Neutrophil (primary cell): ENCODE data around the gene AKAP12.

Experiments used
- H3K27ac ChIP-seq: fragments of 200-600 bp; sonication (generic); 2 replicates; pipeline ENCODE4 v1.5.1; 2016; ENCODE audit warnings: mild to moderate bottlenecking, moderate library complexity
- H3K27me3 ChIP-seq: fragments of 200-600 bp; sonication (generic); 2 replicates; pipeline ENCODE4 v1.6.0; 2016; ENCODE audit warnings: mild to moderate bottlenecking
- H3K36me3 ChIP-seq: fragments of 200-600 bp; sonication (generic); 2 replicates; pipeline ENCODE4 v1.5.1; 2017
- H3K4me1 ChIP-seq, 2 experiments: fragments of 200-600 bp in 1 of 2; sonication (generic) in 1 of 2; 1 replicate in 1 of 2; 2 replicates in 1 of 2; pipeline versions ENCODE4 v1.5.1 to v1.6.1; 2013 to 2016; ENCODE audit warnings: low read depth in 1 of 2, low read length in 1 of 2, mild to moderate bottlenecking in 1 of 2, moderate library complexity in 1 of 2; ENCODE audit not compliant: control insufficient read depth in 1 of 2, insufficient read depth in 1 of 2
- H3K4me3 ChIP-seq, 2 experiments: fragments of 200-600 bp in 1 of 2; sonication (generic) in 1 of 2; 1 replicate in 1 of 2; 2 replicates in 1 of 2; pipeline ENCODE4 v1.5.1; 2013 to 2016; ENCODE audit warnings: low read depth in 1 of 2, low read length in 1 of 2, mild to moderate bottlenecking in 1 of 2, moderate library complexity in 1 of 2
- H3K9me3 ChIP-seq: fragments of 200-600 bp; sonication (generic); 2 replicates; pipeline ENCODE4 v1.5.1; 2016
- TF ChIP-seq, protein P1 (sequence below): fragments of 200-600 bp; sonication (generic); IDR thresholded peaks from 2 replicates; pipeline ENCODE4 v1.5.1; 2016; ENCODE audit warnings: antibody characterized with exemption

AKAP12 gene

DNA sequence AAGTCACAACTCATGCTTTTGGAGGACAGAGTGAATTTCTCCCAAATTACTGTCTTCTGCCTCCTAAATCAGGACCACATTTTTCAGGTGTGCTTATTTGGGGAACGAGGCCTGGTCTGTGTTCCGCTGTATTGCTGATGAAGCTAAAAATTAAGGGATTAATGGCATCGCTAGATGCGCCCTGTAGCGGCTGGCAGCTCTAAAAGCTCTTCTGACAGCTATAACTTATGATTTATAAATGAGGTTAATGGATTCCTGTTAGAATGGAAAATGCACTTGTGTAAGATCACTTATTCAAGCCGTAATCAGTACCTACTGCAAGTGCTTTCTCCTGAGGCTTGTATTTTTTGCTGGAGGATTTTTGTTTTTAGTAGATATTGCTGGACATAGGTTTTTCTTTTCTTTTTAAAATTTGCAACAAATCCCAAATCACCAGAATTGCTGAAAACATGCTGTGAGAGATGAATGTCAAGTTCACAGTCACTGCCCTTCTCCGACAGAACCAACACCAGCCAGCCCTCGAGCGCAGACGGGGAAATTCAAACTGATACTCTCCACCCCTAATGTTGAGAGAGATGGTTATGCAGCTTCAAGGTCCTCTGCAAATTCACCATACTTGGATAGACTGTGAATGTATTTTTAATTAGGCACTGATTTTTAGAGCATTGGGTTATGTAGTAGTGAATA lies 49.1 kb downstream of the AKAP12 start:
- Histone ChIP-seq H3K4me1 (no peaks in the 10 kb centered on the region), H3K27me3 (peaks cover 38% of the 10 kb centered on the region), H3K36me3 (no peaks in the 10 kb centered on the region), H3K27ac (no peak overlapping the region), H3K4me3 (no peak overlapping the region), H3K9me3 (no peaks in the 10 kb centered on the region)
- TF ChIP-seq, protein P1, sequence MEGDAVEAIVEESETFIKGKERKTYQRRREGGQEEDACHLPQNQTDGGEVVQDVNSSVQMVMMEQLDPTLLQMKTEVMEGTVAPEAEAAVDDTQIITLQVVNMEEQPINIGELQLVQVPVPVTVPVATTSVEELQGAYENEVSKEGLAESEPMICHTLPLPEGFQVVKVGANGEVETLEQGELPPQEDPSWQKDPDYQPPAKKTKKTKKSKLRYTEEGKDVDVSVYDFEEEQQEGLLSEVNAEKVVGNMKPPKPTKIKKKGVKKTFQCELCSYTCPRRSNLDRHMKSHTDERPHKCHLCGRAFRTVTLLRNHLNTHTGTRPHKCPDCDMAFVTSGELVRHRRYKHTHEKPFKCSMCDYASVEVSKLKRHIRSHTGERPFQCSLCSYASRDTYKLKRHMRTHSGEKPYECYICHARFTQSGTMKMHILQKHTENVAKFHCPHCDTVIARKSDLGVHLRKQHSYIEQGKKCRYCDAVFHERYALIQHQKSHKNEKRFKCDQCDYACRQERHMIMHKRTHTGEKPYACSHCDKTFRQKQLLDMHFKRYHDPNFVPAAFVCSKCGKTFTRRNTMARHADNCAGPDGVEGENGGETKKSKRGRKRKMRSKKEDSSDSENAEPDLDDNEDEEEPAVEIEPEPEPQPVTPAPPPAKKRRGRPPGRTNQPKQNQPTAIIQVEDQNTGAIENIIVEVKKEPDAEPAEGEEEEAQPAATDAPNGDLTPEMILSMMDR, result no peak

DNA sequence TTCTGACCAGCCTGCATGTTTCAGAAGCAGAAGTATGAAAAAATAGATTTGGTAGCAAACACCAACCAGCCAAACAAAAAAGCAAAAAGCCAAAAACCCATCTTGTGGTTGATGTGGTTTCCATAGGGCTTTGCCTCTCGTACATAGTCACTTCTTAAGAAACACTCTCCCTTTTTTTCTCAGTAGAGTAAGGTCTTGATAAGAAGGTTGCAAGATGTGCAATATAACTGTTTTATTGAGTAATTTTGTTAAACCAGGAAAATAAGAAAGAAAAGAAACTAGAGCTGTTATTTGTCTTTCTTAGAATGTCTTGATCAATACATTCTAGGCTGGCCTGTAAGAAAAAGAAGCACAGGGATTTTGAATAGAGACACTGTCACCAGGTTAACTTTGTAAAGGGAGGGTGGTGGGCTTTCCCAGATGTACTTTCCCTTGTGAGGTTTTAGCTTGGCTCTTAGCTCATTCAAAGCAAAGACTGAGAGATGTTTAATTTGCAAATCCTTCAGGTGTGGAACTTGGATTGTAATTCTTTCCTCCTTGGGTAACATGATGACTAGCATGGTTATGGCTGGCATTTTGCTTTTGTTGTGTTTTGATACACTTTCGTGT lies 49.7 kb downstream of the AKAP12 start:
- no peak overlapping the region for H3K27ac ChIP-seq
- no peaks in the 10 kb centered on the region for H3K4me1 ChIP-seq
- H3K36me3 ChIP-seq, result no peaks in the 10 kb centered on the region
- H3K4me3 ChIP-seq, result no peak overlapping the region
- TF ChIP-seq, protein P1, result no peak
- H3K9me3 ChIP-seq, result no peaks in the 10 kb centered on the region
- peaks cover 41% of the 10 kb centered on the region for H3K27me3 ChIP-seq

DNA sequence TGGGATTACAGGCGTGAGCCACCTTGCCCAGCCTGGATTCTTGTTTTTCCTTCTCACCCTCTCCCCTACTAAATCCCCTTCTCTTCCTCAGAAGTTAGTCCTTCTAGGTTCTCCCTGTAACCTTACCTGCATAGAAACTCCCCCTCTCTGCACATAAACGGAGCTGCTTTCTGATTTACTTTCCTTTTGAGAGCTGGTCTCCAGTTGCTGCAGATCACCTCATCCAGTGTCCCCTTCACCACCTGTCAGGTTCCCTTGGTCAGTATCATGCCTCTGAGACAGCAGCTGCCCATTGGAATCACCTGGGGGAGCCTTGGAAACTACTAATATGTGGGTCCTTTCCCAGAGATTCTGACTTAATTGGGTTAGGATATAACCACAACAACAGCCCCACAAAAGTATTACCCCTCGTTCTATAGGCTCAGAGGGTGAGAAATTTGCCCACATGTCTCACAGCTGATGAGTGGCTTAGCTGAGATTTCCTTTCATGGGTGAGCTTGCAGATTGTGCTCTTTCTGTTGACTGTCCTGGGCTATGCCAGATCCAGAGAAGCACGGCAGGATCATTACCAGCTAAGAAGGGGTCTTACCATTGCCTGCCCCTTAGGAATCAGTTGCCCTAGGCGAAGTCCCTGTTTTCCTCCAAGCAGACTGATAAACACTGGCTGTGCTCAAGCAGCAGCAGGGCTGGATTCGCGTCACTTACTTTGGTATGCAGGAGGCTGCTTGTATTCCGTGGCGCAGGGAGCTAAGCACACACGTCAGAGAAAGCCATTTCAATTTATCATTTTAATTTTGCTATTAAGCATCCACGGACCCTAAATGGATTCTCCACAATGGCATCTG lies 51.3 kb downstream of the AKAP12 start:
- Histone ChIP-seq H3K36me3 (no peaks in the 10 kb centered on the region), H3K9me3 (no peaks in the 10 kb centered on the region), H3K4me1 (no peaks in the 10 kb centered on the region), H3K27me3 (peaks cover 56% of the 10 kb centered on the region), H3K27ac (no peak overlapping the region), H3K4me3 (no peak overlapping the region)
- TF ChIP-seq, protein P1, result no peak

DNA sequence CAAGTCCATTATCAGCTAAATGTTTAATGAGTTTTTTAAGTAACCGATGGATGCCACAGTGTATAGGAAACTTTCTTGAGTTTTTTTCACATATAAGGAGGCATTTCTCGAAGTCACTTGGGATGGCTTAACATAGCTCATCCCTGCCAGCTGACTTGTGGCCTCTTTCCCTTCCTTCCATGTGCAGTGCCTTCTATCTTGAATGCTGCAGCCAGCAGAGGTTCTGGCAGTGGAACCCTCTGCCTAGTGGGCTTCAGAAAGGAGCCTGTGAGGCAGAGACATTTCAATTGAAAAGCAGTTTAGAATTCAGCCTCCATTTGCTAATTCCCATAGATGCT lies 51.9 kb downstream of the AKAP12 start:
- H3K27ac ChIP-seq, result no peak overlapping the region
- H3K4me3 ChIP-seq, result no peak overlapping the region
- H3K27me3 ChIP-seq, result peaks cover 61% of the 10 kb centered on the region
- TF ChIP-seq, protein P1, result no peak
- no peaks in the 10 kb centered on the region for H3K9me3 ChIP-seq
- no peaks in the 10 kb centered on the region for H3K36me3 ChIP-seq
- no peaks in the 10 kb centered on the region for H3K4me1 ChIP-seq

DNA sequence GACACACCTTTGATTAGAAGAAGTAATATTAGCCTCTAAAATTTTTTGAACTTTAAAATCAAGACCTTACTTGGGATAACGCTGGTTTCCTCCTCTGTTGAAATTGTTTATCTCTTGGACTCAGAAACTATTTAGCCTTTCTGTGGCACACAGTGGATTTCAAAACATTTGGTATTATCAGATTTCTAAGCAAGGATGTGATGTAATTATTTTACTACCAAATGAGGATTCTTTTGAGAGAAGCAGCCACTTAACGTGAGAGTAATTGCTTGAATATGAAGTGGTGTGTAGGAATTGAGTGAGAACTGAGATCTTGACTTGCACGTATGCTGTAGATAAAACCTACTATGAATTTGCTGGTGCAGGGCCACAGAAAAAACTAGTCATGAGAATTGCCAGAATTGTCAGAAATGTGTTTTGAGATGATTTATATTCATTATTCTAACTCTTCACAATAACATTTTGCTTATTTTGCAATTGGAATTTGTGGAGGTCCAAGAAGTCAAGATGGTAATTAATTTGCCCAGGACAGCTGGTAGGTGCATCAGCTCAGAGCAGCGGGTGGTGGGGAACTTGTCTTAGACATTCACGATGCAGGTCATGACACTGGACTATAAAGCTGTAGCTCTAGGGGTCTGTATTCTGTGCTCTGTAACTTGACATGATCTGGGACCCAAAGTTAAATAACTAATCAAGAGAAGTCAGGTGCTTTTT lies 53.4 kb downstream of the AKAP12 start:
- Histone ChIP-seq H3K9me3 (no peaks in the 10 kb centered on the region), H3K36me3 (no peaks in the 10 kb centered on the region), H3K4me3 (no peak overlapping the region), H3K27me3 (peaks cover 61% of the 10 kb centered on the region), H3K27ac (no peak overlapping the region), H3K4me1 (no peaks in the 10 kb centered on the region)
- TF ChIP-seq, protein P1, result no peak
